Colonic mucosa (tissue), 4 donors: ENCODE measurements around the gene OBP2B. TPM values are rescaled to one million over a fixed set of nuclear protein-coding genes. Genes with fewer than 3 reads are reported as not detected.

ENCODE experiments used
- DNase-seq: peaks from one replicate; pipeline ENCODE4 v3.0.0-alpha.2; 2020
- H3K27ac ChIP-seq: fragments of 200-600 bp; one replicate; pipeline ENCODE4 v1.8.0; 2021
- H3K27me3 ChIP-seq: fragments of 200-600 bp; one replicate; pipeline ENCODE4 v1.8.0; 2021
- H3K36me3 ChIP-seq: fragments of 200-600 bp; one replicate; pipeline ENCODE4 v1.8.0; 2021
- H3K4me1 ChIP-seq: fragments of 200-600 bp; one replicate; pipeline ENCODE4 v1.8.0; 2021; ENCODE audit warnings: mild to moderate bottlenecking
- H3K4me3 ChIP-seq: fragments of 200-600 bp; one replicate; pipeline ENCODE4 v1.8.0; 2021
- H3K9ac ChIP-seq, 2 donors: one replicate each; pipeline ENCODE4 v1.7.0; 2013; ENCODE audit warnings: control low read depth in 2 of 2, low read depth in 2 of 2, low read length in 2 of 2
- H3K9me3 ChIP-seq: fragments of 200-600 bp; one replicate; pipeline ENCODE4 v1.8.0; 2021
- intact Hi-C: fragments of 100-400 bp; cut with DNase I; formaldehyde crosslinking; loops from one replicate; pipeline ENCODE4 v1.14.1; 2022
- total RNA-seq, 2 donors: library from RNA; stranded (reverse); fragmentation: NEBNext Ultra II Directional in 1 of 2; extraction: Animal tissue kit (Norgen Biotek cat#: 25700) in 1 of 2; gene quantifications; one replicate each; pipeline ENCODE4 v1.2.1, GENCODE V29; 2021
- TF ChIP-seq, protein P1 (sequence below): fragments of 200-600 bp; IDR thresholded peaks from one replicate; pipeline ENCODE4 v1.8.0; 2022; ENCODE audit warnings: antibody characterized with exemption, mild to moderate bottlenecking
- donor health status: healthy.
- donor health status: DM: no; HTN: no; CAD: no.
- donor health status: DM: no; HTN: no; CAD: no.

Gene OBP2B
- total RNA-seq, 2 donors from 2014 or later = not detected

DNA sequence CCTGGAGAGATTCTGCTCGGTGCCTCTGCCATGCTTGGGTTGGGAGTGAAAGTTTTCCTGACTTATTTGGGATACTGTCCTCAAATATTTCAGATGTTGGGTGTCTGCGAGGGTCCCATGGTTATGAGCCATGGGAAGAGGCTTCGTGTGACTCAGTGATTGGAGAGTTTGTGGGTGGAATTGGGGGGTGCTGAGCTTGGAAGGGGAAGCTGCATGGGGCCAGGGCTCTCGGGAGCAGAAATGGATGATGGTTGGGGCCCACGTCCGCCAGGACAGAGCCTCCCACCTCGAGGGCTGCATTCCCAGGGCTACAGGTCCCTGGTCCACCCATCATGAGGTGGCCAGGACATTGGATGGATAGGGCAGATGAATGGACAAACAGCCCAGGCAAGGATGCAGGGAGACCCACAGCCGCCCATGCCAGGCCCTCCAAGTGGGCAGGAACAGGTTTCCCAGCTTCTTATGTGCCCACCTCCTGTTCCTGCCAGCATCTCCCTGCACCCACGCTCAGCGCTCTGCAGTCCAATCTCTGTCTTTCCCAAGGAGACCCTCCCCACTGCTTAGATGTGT, 5.5 kb downstream of the OBP2B start:
- Histone ChIP-seq H3K9ac (no peak overlapping the region), H3K27me3 (no peaks in the 10 kb centered on the region), H3K36me3 (no peaks in the 10 kb centered on the region), H3K4me3 (no peak overlapping the region), H3K9me3 (no peaks in the 10 kb centered on the region), H3K4me1 (no peaks in the 10 kb centered on the region), H3K27ac (no peak overlapping the region)
- intact Hi-C loops = no loop called here
- DNase-seq = no peak
- TF ChIP-seq, protein P1, sequence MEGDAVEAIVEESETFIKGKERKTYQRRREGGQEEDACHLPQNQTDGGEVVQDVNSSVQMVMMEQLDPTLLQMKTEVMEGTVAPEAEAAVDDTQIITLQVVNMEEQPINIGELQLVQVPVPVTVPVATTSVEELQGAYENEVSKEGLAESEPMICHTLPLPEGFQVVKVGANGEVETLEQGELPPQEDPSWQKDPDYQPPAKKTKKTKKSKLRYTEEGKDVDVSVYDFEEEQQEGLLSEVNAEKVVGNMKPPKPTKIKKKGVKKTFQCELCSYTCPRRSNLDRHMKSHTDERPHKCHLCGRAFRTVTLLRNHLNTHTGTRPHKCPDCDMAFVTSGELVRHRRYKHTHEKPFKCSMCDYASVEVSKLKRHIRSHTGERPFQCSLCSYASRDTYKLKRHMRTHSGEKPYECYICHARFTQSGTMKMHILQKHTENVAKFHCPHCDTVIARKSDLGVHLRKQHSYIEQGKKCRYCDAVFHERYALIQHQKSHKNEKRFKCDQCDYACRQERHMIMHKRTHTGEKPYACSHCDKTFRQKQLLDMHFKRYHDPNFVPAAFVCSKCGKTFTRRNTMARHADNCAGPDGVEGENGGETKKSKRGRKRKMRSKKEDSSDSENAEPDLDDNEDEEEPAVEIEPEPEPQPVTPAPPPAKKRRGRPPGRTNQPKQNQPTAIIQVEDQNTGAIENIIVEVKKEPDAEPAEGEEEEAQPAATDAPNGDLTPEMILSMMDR = no peak

DNA sequence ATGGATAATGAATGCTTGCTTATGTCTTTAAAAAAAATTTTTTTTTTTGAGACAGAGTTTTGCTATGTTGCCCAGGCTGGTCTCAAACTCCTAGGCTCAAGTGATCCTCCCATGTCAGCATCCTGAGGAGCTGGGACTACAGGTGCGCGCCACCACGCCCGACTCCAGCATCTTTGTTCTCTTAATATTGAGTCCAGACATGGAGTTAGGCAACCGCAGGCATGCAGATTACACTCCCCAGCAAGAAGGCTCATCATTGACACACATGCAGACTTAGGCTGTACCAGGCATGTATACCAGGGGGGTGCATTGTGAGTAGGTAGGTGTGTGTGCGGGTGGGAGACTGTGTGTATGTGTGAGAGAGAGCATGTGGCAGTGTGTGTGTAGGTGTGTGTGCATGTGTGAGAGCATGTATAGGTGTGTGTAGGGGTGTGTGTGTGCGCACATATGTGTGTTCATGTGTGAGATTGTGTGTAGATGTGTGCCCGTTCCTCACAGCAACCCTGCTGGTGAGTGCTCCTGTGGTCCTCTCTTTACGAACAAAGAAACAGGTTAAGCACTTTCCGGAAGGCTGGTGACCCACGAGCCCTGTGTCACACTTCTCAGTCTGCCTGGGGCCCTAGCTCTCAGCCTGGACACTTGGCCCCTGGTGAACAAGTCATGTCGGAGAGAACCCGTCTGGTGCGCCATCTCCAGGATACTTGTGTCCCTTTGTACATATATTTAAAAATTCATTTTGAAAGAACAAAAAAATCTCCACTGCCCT, 6.2 kb downstream of the OBP2B start:
- Histone ChIP-seq H3K27me3 (no peaks in the 10 kb centered on the region), H3K9me3 (no peaks in the 10 kb centered on the region), H3K4me1 (no peaks in the 10 kb centered on the region), H3K9ac (no peak overlapping the region), H3K36me3 (no peaks in the 10 kb centered on the region), H3K4me3 (no peak overlapping the region), H3K27ac (no peak overlapping the region)
- DNase-seq = no peak
- TF ChIP-seq, protein P1 = no peak
- intact Hi-C loops = no loop called here

DNA sequence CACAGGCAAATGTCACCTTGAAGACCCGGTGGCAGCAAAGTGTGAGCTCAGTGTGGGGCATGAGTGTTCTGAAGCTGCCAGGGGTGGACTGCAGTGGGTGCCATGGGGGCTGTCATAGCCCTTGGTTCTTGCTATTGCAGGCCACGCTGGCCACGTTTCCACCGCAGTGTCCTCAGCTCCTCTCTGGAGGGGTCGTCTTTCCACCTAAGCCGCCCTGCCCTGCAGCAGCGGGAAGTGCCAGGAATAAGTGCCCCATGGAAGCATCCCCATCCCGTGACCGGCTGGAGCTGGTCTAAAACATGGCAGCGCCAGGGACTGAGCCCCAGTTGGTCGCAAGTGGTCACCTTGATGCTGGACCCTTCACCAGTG, 6.9 kb downstream of the OBP2B start:
- Histone ChIP-seq H3K27ac (no peak overlapping the region), H3K4me1 (no peaks in the 10 kb centered on the region), H3K36me3 (no peaks in the 10 kb centered on the region), H3K9me3 (no peaks in the 10 kb centered on the region), H3K9ac (no peak overlapping the region), H3K27me3 (no peaks in the 10 kb centered on the region), H3K4me3 (no peak overlapping the region)
- intact Hi-C loops = no loop called here
- TF ChIP-seq, protein P1 = no peak
- no peak for DNase-seq

DNA sequence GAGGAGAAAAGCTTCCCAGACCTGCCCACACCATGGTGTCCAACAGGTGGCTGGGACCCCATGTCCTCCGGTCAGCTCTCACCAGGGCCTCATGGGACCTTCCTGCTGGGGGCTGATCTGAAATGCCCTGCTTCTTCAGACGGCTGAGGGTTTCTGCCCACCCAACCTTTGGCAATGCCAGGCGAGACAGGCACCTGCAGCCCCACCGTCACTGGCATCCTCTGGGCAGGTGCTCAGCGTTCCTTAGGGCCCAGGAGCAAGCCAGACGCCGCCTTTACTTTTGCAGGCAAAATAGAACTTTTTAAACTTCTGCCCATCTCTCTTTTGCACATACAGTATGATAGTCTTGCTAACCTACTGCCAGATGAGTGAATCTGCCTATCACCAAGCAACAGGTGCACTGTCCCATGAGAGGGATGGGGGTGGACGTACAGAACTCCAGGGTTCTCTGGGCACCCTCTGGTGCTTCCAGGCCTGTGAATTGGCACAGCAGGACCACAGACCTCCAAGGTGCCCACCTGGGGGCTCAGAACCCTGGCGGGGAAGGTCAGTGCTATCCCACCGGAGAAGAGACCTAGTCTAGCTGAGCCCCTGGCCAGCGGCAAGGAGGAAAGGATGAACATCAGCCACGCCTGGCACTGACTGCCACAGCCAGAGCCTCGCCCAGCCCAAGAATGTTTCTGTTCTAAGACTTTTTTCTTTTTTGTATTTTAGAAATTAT, 7.5 kb downstream of the OBP2B start:
- H3K9me3 ChIP-seq = no peaks in the 10 kb centered on the region
- no peak overlapping the region for H3K9ac ChIP-seq
- no peaks in the 10 kb centered on the region for H3K4me1 ChIP-seq
- no peaks in the 10 kb centered on the region for H3K36me3 ChIP-seq
- H3K4me3 ChIP-seq = no peak overlapping the region
- H3K27me3 ChIP-seq = no peaks in the 10 kb centered on the region
- intact Hi-C loops = no loop called here
- no peak overlapping the region for H3K27ac ChIP-seq
- no peak for DNase-seq
- TF ChIP-seq, protein P1 = no peak

DNA sequence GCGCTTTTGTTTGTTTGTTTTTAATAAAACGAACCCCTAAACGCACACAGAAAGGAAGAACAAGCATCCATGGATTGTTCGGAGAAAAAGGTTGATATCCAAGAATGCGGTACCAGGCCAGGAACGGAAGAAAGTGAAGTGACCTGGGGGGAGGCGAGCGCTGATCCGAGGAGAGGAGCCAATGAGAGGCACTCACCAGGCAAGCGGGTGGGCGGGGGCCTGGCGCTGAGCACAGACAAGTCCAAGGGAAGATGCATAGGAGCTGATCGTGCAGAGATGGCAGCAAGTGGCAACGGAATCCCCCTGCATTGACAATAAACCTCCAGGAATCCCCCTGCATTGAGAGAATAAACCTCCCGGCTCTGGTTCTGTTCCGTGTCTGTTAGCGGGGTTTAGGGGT, 8.4 kb downstream of the OBP2B start:
- TF ChIP-seq, protein P1 = no peak
- no peaks in the 10 kb centered on the region for H3K4me1 ChIP-seq
- DNase-seq = no peak
- no peak overlapping the region for H3K27ac ChIP-seq
- intact Hi-C loops = no loop called here
- no peak overlapping the region for H3K4me3 ChIP-seq
- no peaks in the 10 kb centered on the region for H3K27me3 ChIP-seq
- H3K9ac ChIP-seq = no peak overlapping the region
- H3K36me3 ChIP-seq = no peaks in the 10 kb centered on the region
- no peaks in the 10 kb centered on the region for H3K9me3 ChIP-seq
